ENCODE measurements around the gene SLC4A7. TPM values are rescaled to one million over a fixed set of nuclear protein-coding genes. Genes with fewer than 3 reads are reported as not detected.
"Not testable (repeated sequence)": the region's sequence is repeated elsewhere in the genome, so short reads cannot be mapped to it uniquely, and the experiment has no call there.

The SLC4A7 gene
- total and polyA plus RNA-seq, 9 of the 15 experiments (the other 6 are each of a cell fraction or from before 2014, with no cell fraction given): 1.7 to 13.6 (median 8.0) TPM

GRCh38 chr3:27424812-27425521, 59.2 kb downstream of the SLC4A7 start:
- CTCF ChIA-PET (ENCODE audit: low intra/inter-chr PET ratio); FAIRE-seq; H4K20me1 ChIP-seq (replicated peaks; ENCODE audit: control insufficient read depth, insufficient read depth, low read length); H3K79me2 ChIP-seq (ENCODE audit: control insufficient read depth, insufficient read depth, low read length); H3K9me1 ChIP-seq (ENCODE audit: control insufficient read depth, insufficient read depth, low read length); H3K4me3 ChIP-seq; intact Hi-C loops (cut with micrococcal nuclease); ATAC-seq; H2AFZ ChIP-seq (ENCODE audit: low read depth, low read length); in situ Hi-C loops (cut with MboI); H3K9me3 ChIP-seq (replicated peaks; ENCODE audit: control insufficient read depth, insufficient read depth, low read depth, low read length); H3K4me2 ChIP-seq (ENCODE audit: insufficient read depth, low read length); H3K27ac ChIP-seq (ENCODE audit: extremely low read depth, low read depth, low read length); H3K4me1 ChIP-seq (replicated peaks in 1 of 2; ENCODE audit: control insufficient read depth in 2 of 2, insufficient read depth in 2 of 2, low read length in 2 of 2); H3K36me3 ChIP-seq (ENCODE audit: control insufficient read depth, insufficient read depth, low read length); BruUV-seq (replicated peaks); DNase-seq (ENCODE audit: extremely low read depth in 1 of 4, low spot score in 3 of 4); H3K27me3 ChIP-seq (ENCODE audit: control insufficient read depth in 2 of 2, insufficient read depth in 2 of 2, low read length in 2 of 2); H3K9ac ChIP-seq (ENCODE audit: insufficient read depth in 1 of 2, low read depth in 2 of 2, low read length in 2 of 2); POLR2A ChIA-PET; TF ChIP-seq CEBPG (CRISPR knock-in tag; IDR thresholded peaks at IDR 0.05): not testable (repeated sequence)
- 10% methylated on average over 9 of the region's 13 CpGs for WGBS (ENCODE audit: insufficient coverage, low coverage, missing lambda C conversion rate)
- TF ChIP-seq CEBPG (tag; conservative IDR thresholded peaks at IDR 0.05 in 1 of 2, IDR thresholded peaks at IDR 0.05 in 1 of 2) (peak in 1 of 2 experiments; percentile 82; a peak in 2 of 4 replicates), CEBPB (tag; IDR thresholded peaks at IDR 0.05) (peak; percentile 71)

GRCh38 chr3:27423463-27423862, 60.7 kb downstream of the SLC4A7 start:
- Histone ChIP-seq H3K4me2 (ENCODE audit: insufficient read depth, low read length) (no peak overlapping the region), H3K4me3 (no peak overlapping the region), H3K4me1 (replicated peaks in 1 of 2; ENCODE audit: control insufficient read depth in 2 of 2, insufficient read depth in 2 of 2, low read length in 2 of 2) (no peaks in the 10 kb centered on the region), H3K27ac (ENCODE audit: extremely low read depth, low read depth, low read length) (no peak overlapping the region), H3K36me3 (ENCODE audit: control insufficient read depth, insufficient read depth, low read length) (no peaks in the 10 kb centered on the region), H4K20me1 (replicated peaks; ENCODE audit: control insufficient read depth, insufficient read depth, low read length) (no peaks in the 10 kb centered on the region), H3K79me2 (ENCODE audit: control insufficient read depth, insufficient read depth, low read length) (no peaks in the 10 kb centered on the region), H2AFZ (ENCODE audit: low read depth, low read length) (no peak overlapping the region), H3K9ac (ENCODE audit: insufficient read depth in 1 of 2, low read depth in 2 of 2, low read length in 2 of 2) (no peak overlapping the region), H3K27me3 (ENCODE audit: control insufficient read depth in 2 of 2, insufficient read depth in 2 of 2, low read length in 2 of 2) (no peaks in the 10 kb centered on the region), H3K9me1 (ENCODE audit: control insufficient read depth, insufficient read depth, low read length) (no peaks in the 10 kb centered on the region), H3K9me3 (replicated peaks; ENCODE audit: control insufficient read depth, insufficient read depth, low read depth, low read length) (no peaks in the 10 kb centered on the region)
- POLR2A ChIA-PET: no interaction called here
- no peak for ATAC-seq
- DNase-seq (ENCODE audit: extremely low read depth in 1 of 4, low spot score in 3 of 4): no peak
- in situ Hi-C loops (cut with MboI) (no loop called here), intact Hi-C loops (cut with micrococcal nuclease) (no loop called here)
- WGBS (ENCODE audit: insufficient coverage, low coverage, missing lambda C conversion rate): 23% methylated on average over 5 of the region's 5 CpGs
- FAIRE-seq: no peak
- no TSS peak for BruUV-seq (replicated peaks)
- CTCF ChIA-PET (ENCODE audit: low intra/inter-chr PET ratio): no interaction called here
- no peak for TF ChIP-seq TEAD2 (tag; IDR thresholded peaks at IDR 0.05)
- no peak for TF ChIP-seq BRF1 (IDR thresholded peaks at IDR 0.05; ENCODE audit: borderline replicate concordance, extremely low read depth, insufficient read length)
- no peak for TF ChIP-seq KDM2B (CRISPR knock-in tag; IDR thresholded peaks at IDR 0.05)
